ENCODE results near the gene ASMTL. TPM values are rescaled to one million over a fixed set of nuclear protein-coding genes. Genes with fewer than 3 reads are reported as not detected.

The ASMTL gene
- total and polyA plus RNA-seq, 2 experiments from 2014 or later = 53.7 to 61.2 TPM

DNA sequence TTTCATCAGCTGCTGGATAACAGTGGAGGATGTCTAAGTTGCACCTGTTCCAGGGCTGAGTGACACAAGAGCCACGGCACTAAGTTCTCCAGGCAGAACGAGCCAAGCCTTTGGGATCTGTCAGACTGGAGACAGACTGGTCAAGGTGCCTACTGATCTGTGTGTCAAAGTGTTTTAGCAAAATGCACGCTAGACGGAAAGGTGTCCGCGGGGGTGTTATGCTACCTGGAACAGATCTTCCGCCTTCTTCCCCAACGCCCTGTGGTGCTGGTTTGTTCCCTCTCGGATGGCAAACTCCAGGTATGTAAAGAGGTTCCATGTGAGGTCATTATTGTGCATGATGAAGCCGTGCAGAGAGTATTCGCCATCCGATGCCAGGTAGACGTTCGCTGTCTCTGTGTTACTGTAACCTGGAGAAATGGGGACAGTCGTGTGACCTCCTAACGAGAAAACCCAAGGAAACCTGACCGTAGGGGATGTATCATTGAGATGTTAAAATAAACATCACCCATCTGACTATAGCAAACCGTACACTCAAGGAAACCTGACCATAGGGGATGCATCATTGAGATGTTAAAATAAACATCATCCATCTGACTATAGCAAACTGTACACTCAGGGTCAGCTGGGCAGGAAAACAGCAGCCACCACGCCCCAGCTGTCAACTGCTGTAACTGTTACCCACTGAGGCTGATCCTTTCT lies 31.1 kb downstream of the ASMTL start:
- H3K9me3 Mint-ChIP-seq = peaks cover 65% of the 10 kb centered on the region
- H3K4me1 ChIP-seq (ENCODE audit: insufficient read depth) = no peaks in the 10 kb centered on the region
- no peak overlapping the region for H3K4me3 ChIP-seq
- H3K4me3 Mint-ChIP-seq = no peak overlapping the region
- H3K27ac Mint-ChIP-seq = no peak overlapping the region
- H3K36me3 Mint-ChIP-seq (ENCODE audit: low read depth) = peaks cover 70% of the 10 kb centered on the region
- H3K36me3 ChIP-seq (ENCODE audit: insufficient read depth) = peaks cover 27% of the 10 kb centered on the region
- H3F3A ChIP-seq (replicated peaks; ENCODE audit: low read depth) = peaks cover 30% of the 10 kb centered on the region; the same call in 1 of the 2 replicates
- TF ChIP-seq ZNF331 (CRISPR knock-in tag; IDR thresholded peaks at IDR 0.05; ENCODE audit: low read depth) (no peak), CREB1 (CRISPR knock-in tag; IDR thresholded peaks at IDR 0.05; ENCODE audit: low read depth) (no peak), JUNB (IDR thresholded peaks at IDR 0.05; ENCODE audit: unreplicated experiment) (no peak), POLR2AphosphoS5 (IDR thresholded peaks at IDR 0.05; ENCODE audit: low read depth) (no peak), EZH2phosphoT487 (IDR thresholded peaks at IDR 0.05; ENCODE audit: unreplicated experiment) (no peak), ZNF114 (CRISPR knock-in tag; IDR thresholded peaks at IDR 0.05) (no peak), STAT1 (IDR thresholded peaks at IDR 0.05; ENCODE audit: unreplicated experiment) (no peak)
- TF ChIP-seq, protein P1, sequence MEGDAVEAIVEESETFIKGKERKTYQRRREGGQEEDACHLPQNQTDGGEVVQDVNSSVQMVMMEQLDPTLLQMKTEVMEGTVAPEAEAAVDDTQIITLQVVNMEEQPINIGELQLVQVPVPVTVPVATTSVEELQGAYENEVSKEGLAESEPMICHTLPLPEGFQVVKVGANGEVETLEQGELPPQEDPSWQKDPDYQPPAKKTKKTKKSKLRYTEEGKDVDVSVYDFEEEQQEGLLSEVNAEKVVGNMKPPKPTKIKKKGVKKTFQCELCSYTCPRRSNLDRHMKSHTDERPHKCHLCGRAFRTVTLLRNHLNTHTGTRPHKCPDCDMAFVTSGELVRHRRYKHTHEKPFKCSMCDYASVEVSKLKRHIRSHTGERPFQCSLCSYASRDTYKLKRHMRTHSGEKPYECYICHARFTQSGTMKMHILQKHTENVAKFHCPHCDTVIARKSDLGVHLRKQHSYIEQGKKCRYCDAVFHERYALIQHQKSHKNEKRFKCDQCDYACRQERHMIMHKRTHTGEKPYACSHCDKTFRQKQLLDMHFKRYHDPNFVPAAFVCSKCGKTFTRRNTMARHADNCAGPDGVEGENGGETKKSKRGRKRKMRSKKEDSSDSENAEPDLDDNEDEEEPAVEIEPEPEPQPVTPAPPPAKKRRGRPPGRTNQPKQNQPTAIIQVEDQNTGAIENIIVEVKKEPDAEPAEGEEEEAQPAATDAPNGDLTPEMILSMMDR (conservative IDR thresholded peaks at IDR 0.05; ENCODE audit: low read depth in 2 of 2) = no peak
- TF ChIP-seq, protein P2, sequence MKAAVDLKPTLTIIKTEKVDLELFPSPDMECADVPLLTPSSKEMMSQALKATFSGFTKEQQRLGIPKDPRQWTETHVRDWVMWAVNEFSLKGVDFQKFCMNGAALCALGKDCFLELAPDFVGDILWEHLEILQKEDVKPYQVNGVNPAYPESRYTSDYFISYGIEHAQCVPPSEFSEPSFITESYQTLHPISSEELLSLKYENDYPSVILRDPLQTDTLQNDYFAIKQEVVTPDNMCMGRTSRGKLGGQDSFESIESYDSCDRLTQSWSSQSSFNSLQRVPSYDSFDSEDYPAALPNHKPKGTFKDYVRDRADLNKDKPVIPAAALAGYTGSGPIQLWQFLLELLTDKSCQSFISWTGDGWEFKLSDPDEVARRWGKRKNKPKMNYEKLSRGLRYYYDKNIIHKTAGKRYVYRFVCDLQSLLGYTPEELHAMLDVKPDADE (IDR thresholded peaks at IDR 0.05) = no peak
- TF ChIP-seq, protein P3, sequence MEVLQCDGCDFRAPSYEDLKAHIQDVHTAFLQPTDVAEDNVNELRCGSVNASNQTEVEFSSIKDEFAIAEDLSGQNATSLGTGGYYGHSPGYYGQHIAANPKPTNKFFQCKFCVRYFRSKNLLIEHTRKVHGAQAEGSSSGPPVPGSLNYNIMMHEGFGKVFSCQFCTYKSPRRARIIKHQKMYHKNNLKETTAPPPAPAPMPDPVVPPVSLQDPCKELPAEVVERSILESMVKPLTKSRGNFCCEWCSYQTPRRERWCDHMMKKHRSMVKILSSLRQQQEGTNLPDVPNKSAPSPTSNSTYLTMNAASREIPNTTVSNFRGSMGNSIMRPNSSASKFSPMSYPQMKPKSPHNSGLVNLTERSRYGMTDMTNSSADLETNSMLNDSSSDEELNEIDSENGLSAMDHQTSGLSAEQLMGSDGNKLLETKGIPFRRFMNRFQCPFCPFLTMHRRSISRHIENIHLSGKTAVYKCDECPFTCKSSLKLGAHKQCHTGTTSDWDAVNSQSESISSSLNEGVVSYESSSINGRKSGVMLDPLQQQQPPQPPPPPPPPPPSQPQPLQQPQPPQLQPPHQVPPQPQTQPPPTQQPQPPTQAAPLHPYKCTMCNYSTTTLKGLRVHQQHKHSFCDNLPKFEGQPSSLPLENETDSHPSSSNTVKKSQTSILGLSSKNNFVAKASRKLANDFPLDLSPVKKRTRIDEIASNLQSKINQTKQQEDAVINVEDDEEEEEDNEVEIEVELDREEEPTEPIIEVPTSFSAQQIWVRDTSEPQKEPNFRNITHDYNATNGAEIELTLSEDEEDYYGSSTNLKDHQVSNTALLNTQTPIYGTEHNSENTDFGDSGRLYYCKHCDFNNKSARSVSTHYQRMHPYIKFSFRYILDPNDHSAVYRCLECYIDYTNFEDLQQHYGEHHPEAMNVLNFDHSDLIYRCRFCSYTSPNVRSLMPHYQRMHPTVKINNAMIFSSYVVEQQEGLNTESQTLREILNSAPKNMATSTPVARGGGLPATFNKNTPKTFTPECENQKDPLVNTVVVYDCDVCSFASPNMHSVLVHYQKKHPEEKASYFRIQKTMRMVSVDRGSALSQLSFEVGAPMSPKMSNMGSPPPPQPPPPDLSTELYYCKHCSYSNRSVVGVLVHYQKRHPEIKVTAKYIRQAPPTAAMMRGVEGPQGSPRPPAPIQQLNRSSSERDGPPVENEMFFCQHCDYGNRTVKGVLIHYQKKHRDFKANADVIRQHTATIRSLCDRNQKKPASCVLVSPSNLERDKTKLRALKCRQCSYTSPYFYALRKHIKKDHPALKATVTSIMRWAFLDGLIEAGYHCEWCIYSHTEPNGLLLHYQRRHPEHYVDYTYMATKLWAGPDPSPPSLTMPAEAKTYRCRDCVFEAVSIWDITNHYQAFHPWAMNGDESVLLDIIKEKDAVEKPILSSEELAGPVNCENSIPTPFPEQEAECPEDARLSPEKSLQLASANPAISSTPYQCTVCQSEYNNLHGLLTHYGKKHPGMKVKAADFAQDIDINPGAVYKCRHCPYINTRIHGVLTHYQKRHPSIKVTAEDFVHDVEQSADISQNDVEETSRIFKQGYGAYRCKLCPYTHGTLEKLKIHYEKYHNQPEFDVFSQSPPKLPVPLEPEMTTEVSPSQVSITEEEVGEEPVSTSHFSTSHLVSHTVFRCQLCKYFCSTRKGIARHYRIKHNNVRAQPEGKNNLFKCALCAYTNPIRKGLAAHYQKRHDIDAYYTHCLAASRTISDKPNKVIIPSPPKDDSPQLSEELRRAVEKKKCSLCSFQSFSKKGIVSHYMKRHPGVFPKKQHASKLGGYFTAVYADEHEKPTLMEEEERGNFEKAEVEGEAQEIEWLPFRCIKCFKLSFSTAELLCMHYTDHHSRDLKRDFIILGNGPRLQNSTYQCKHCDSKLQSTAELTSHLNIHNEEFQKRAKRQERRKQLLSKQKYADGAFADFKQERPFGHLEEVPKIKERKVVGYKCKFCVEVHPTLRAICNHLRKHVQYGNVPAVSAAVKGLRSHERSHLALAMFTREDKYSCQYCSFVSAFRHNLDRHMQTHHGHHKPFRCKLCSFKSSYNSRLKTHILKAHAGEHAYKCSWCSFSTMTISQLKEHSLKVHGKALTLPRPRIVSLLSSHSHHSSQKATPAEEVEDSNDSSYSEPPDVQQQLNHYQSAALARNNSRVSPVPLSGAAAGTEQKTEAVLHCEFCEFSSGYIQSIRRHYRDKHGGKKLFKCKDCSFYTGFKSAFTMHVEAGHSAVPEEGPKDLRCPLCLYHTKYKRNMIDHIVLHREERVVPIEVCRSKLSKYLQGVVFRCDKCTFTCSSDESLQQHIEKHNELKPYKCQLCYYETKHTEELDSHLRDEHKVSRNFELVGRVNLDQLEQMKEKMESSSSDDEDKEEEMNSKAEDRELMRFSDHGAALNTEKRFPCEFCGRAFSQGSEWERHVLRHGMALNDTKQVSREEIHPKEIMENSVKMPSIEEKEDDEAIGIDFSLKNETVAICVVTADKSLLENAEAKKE (CRISPR knock-in tag; IDR thresholded peaks at IDR 0.05) = no peak
- TF ChIP-seq, protein P4, sequence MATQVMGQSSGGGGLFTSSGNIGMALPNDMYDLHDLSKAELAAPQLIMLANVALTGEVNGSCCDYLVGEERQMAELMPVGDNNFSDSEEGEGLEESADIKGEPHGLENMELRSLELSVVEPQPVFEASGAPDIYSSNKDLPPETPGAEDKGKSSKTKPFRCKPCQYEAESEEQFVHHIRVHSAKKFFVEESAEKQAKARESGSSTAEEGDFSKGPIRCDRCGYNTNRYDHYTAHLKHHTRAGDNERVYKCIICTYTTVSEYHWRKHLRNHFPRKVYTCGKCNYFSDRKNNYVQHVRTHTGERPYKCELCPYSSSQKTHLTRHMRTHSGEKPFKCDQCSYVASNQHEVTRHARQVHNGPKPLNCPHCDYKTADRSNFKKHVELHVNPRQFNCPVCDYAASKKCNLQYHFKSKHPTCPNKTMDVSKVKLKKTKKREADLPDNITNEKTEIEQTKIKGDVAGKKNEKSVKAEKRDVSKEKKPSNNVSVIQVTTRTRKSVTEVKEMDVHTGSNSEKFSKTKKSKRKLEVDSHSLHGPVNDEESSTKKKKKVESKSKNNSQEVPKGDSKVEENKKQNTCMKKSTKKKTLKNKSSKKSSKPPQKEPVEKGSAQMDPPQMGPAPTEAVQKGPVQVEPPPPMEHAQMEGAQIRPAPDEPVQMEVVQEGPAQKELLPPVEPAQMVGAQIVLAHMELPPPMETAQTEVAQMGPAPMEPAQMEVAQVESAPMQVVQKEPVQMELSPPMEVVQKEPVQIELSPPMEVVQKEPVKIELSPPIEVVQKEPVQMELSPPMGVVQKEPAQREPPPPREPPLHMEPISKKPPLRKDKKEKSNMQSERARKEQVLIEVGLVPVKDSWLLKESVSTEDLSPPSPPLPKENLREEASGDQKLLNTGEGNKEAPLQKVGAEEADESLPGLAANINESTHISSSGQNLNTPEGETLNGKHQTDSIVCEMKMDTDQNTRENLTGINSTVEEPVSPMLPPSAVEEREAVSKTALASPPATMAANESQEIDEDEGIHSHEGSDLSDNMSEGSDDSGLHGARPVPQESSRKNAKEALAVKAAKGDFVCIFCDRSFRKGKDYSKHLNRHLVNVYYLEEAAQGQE (IDR thresholded peaks at IDR 0.05; ENCODE audit: unreplicated experiment) = no peak
- H3K4me1 Mint-ChIP-seq = peaks cover 8% of the 10 kb centered on the region
- H3K9me2 ChIP-seq (ENCODE audit: insufficient read depth) = no peaks in the 10 kb centered on the region
- DNase-seq (ENCODE audit: low spot score) = no peak
- H2AFZ ChIP-seq = no peak overlapping the region
- H3K79me2 ChIP-seq (replicated peaks; ENCODE audit: insufficient read depth) = no peaks in the 10 kb centered on the region
- no peaks in the 10 kb centered on the region for H3K27me3 ChIP-seq (ENCODE audit: insufficient read depth)
- no peak overlapping the region for H3K4me2 ChIP-seq
- H4K20me1 ChIP-seq (replicated peaks; ENCODE audit: insufficient read depth) = peaks cover 6% of the 10 kb centered on the region; the same call in 1 of the 2 replicates
- ATAC-seq = no peak
- peaks cover 25% of the 10 kb centered on the region for H3K27me3 Mint-ChIP-seq (ENCODE audit: insufficient read depth, low read depth, poor library complexity)
- no peak overlapping the region for H3K27ac ChIP-seq (ENCODE audit: low read depth)

Measured in GM23338 (cell line).